PC-3 (cell line): ENCODE measurements around the gene ST3GAL5. TPM values are rescaled to one million over a fixed set of nuclear protein-coding genes. Genes with fewer than 3 reads are reported as not detected.

Experiments used
- ATAC-seq: fragments of 200-7000 bp; cut with Tn5 transposase; 2 replicates; pipeline ENCODE4 v1.9.1; 2020; ENCODE audit warnings: mild to moderate bottlenecking, moderate library complexity
- BruUV-seq: library from RNA; stranded (reverse); fragments of 400-500 nt; replicated peaks from 2 replicates; lab custom pipeline; 2021; lab: Mats Ljungman, UMichigan
- CTCF ChIA-PET: fragments of 300-600 bp; sonication (Branson Sonifier 250); formaldehyde crosslinking; loops from one replicate; lab custom pipeline; 2022; ENCODE audit warnings: antibody characterized with exemption; lab: Charles Lee
- POLR2A ChIA-PET: fragments of 300-600 bp; sonication (Branson Sonifier 250); formaldehyde crosslinking; loops from one replicate; lab custom pipeline; 2022; ENCODE audit warnings: antibody characterized with exemption; ENCODE audit not compliant: unreplicated experiment; lab: Charles Lee
- DNase-seq: peaks from one replicate; pipeline ENCODE4 v3.0.0-alpha.2; 2015
- H2AFZ ChIP-seq: fragments of 300-600 bp; sonication (generic); 2 replicates; pipeline ENCODE4 v1.6.0; 2016; ENCODE audit warnings: antibody characterized with exemption, low read length
- H3F3A ChIP-seq: fragments of 300-600 bp; sonication (generic); one replicate; pipeline ENCODE4 v1.6.0; 2017; ENCODE audit warnings: antibody characterized with exemption, low read length, control low read depth, mild to moderate bottlenecking; ENCODE audit not compliant: unreplicated experiment
- H3K27ac ChIP-seq: fragments of 300-600 bp; sonication (generic); 2 replicates; pipeline ENCODE4 v1.5.1; 2016; ENCODE audit warnings: mild to moderate bottlenecking, low read length
- H3K27me3 ChIP-seq: fragments of 300-600 bp; sonication (generic); 2 replicates; pipeline ENCODE4 v1.6.1; 2016; ENCODE audit warnings: low read length, mixed read lengths
- H3K36me3 ChIP-seq: fragments of 300-600 bp; sonication (generic); 2 replicates; pipeline ENCODE4 v1.6.1; 2016; ENCODE audit warnings: low read depth, mixed run types, low read length, mixed read lengths
- H3K4me1 ChIP-seq: fragments of 300-600 bp; sonication (generic); 2 replicates; pipeline ENCODE4 v1.5.1; 2016; ENCODE audit warnings: low read length; ENCODE audit not compliant: insufficient read depth
- H3K4me2 ChIP-seq: fragments of 300-600 bp; sonication (generic); 2 replicates; pipeline ENCODE4 v1.6.0; 2016; ENCODE audit warnings: low read length
- H3K4me3 ChIP-seq: fragments of 300-600 bp; sonication (generic); 2 replicates; pipeline ENCODE4 v1.5.1; 2016; ENCODE audit warnings: mild to moderate bottlenecking, low read length, mixed read lengths
- H3K79me2 ChIP-seq: fragments of 300-600 bp; sonication (generic); 2 replicates; pipeline ENCODE4 v1.6.1; 2017; ENCODE audit warnings: low read length, mixed read lengths
- H3K9ac ChIP-seq: fragments of 300-600 bp; sonication (generic); 2 replicates; pipeline ENCODE4 v1.6.0; 2016; ENCODE audit warnings: mild to moderate bottlenecking, low read length
- H3K9me2 ChIP-seq: fragments of 300-600 bp; sonication (generic); replicated peaks from 2 replicates; pipeline ENCODE4 v1.6.1; 2016; ENCODE audit warnings: mixed run types, low read length, mixed read lengths
- H3K9me3 ChIP-seq: fragments of 300-600 bp; sonication (generic); 2 replicates; pipeline ENCODE4 v1.6.1; 2016; ENCODE audit warnings: low read length, mixed read lengths
- H4K20me1 ChIP-seq: fragments of 300-600 bp; sonication (generic); 2 replicates; pipeline ENCODE4 v1.6.1; 2016; ENCODE audit warnings: low read length, mixed read lengths
- CTCF ChIP-seq: fragments of 300-600 bp; sonication (generic); conservative IDR thresholded peaks from 2 replicates; pipeline ENCODE4 v1.5.1; 2017; ENCODE audit warnings: antibody characterized with exemption, low read depth, mild to moderate bottlenecking, low read length
- EZH2 ChIP-seq: fragments of 300-600 bp; sonication (generic); IDR thresholded peaks from one replicate; pipeline ENCODE4 v1.6.1; 2017; ENCODE audit warnings: antibody characterized with exemption, mild to moderate bottlenecking, low read length; ENCODE audit not compliant: unreplicated experiment
- EZH2phosphoT487 ChIP-seq: fragments of 300-600 bp; sonication (generic); IDR thresholded peaks from 2 replicates; pipeline ENCODE4 v1.6.1; 2018; ENCODE audit warnings: mild to moderate bottlenecking, antibody characterized with exemption, low read length, borderline replicate concordance
- intact Hi-C: fragments of 100-400 bp; cut with micrococcal nuclease; formaldehyde crosslinking; loops from 2 replicates; pipeline ENCODE4 v1.9.0; 2023
- total RNA-seq: library from RNA; depleted of rRNA; stranded (reverse); fragments of >200 nt; gene quantifications from 2 replicates; pipeline ENCODE4 v1.2.3, GENCODE V29; 2014

The ST3GAL5 gene
- total RNA-seq, 1 experiment from 2014 or later = 0.87 TPM

GRCh38 chr2:85789271-85789670 is 99.5 kb downstream of the ST3GAL5 start:
- H3K4me3 ChIP-seq = no peak overlapping the region
- ChIA-PET POLR2A (no interaction called here), CTCF (interaction anchor here (0.6 kb wide), 2 partner anchors 38 to 425 kb away, joined by 3 to 5 read pairs; no protein-coding TSS in a partner anchor)
- no peaks in the 10 kb centered on the region for H3K27me3 ChIP-seq
- H3F3A ChIP-seq = no peaks in the 10 kb centered on the region
- no peak overlapping the region for H2AFZ ChIP-seq
- peaks cover 13% of the 10 kb centered on the region for H3K4me1 ChIP-seq
- H3K9me3 ChIP-seq = no peaks in the 10 kb centered on the region
- no peaks in the 10 kb centered on the region for H3K36me3 ChIP-seq
- TF ChIP-seq EZH2 = no peak
- TF ChIP-seq CTCF = no peak
- no peak for TF ChIP-seq EZH2phosphoT487
- no peak overlapping the region for H3K9ac ChIP-seq
- no peaks in the 10 kb centered on the region for H4K20me1 ChIP-seq
- H3K79me2 ChIP-seq = no peaks in the 10 kb centered on the region
- peak; percentile 54 for DNase-seq
- intact Hi-C loops = no loop called here
- no peak overlapping the region for H3K4me2 ChIP-seq
- peak; percentile 29 for ATAC-seq
- no peaks in the 10 kb centered on the region for H3K9me2 ChIP-seq
- BruUV-seq = no TSS peak
- H3K27ac ChIP-seq = no peak overlapping the region

- ATAC-seq (no peak), DNase-seq (no peak)
- H3F3A ChIP-seq = no peaks in the 10 kb centered on the region
- H3K9ac ChIP-seq = no peak overlapping the region
- CTCF ChIA-PET = interaction anchor here (0.6 kb wide), 1 partner anchor 39 kb away, joined by 3 read pairs; no protein-coding TSS in a partner anchor
- H3K9me3 ChIP-seq = no peaks in the 10 kb centered on the region
- BruUV-seq = no TSS peak
- no peak overlapping the region for H2AFZ ChIP-seq
- no peaks in the 10 kb centered on the region for H3K36me3 ChIP-seq
- H3K27ac ChIP-seq = no peak overlapping the region
- H3K4me2 ChIP-seq = no peak overlapping the region
- H3K9me2 ChIP-seq = no peaks in the 10 kb centered on the region
- H3K4me3 ChIP-seq = no peak overlapping the region
- no peaks in the 10 kb centered on the region for H4K20me1 ChIP-seq
- intact Hi-C loops = no loop called here
- POLR2A ChIA-PET = no interaction called here
- H3K4me1 ChIP-seq = peaks cover 13% of the 10 kb centered on the region
- no peaks in the 10 kb centered on the region for H3K79me2 ChIP-seq
- no peak for TF ChIP-seq EZH2phosphoT487
- no peak for TF ChIP-seq CTCF
- TF ChIP-seq EZH2 = no peak
- no peaks in the 10 kb centered on the region for H3K27me3 ChIP-seq
These were observed 100.2 kb downstream of the ST3GAL5 start for GRCh38 chr2:85788603-85789002.

- TF ChIP-seq EZH2 (no peak), CTCF (no peak), EZH2phosphoT487 (no peak)
- no peak for DNase-seq
These were observed 100.8 kb downstream of the ST3GAL5 start for GRCh38 chr2:85787981-85788340.

More at GRCh38 chr2:85787981-85788340, 100.8 kb downstream of the ST3GAL5 start:
- H2AFZ ChIP-seq = no peak overlapping the region
- no peaks in the 10 kb centered on the region for H3K27me3 ChIP-seq
- CTCF ChIA-PET = no interaction called here
- intact Hi-C loops = no loop called here
- H3K4me2 ChIP-seq = no peak overlapping the region
- H3K27ac ChIP-seq = no peak overlapping the region
- no peaks in the 10 kb centered on the region for H4K20me1 ChIP-seq
- H3K36me3 ChIP-seq = no peaks in the 10 kb centered on the region
- no peaks in the 10 kb centered on the region for H3F3A ChIP-seq
- no peak overlapping the region for H3K9ac ChIP-seq
- POLR2A ChIA-PET = no interaction called here
- peaks cover 7% of the 10 kb centered on the region for H3K4me1 ChIP-seq
- no peaks in the 10 kb centered on the region for H3K79me2 ChIP-seq
- no peak for ATAC-seq
- H3K4me3 ChIP-seq = no peak overlapping the region
- H3K9me3 ChIP-seq = no peaks in the 10 kb centered on the region
- no TSS peak for BruUV-seq
- H3K9me2 ChIP-seq = no peaks in the 10 kb centered on the region
